Left colon (tissue), 2 donors: ENCODE measurements around the gene RMDN3. TPM values are rescaled to one million over a fixed set of nuclear protein-coding genes. Genes with fewer than 3 reads are reported as not detected.

ENCODE experiments used
- ATAC-seq: fragments of 200-7000 bp; cut with Tn5 transposase; one replicate; pipeline ENCODE4 v1.9.1; 2020; ENCODE audit warnings: mild to moderate bottlenecking, moderate library complexity
- DNase-seq, 2 donors: peaks; one replicate each; pipeline ENCODE4 v3.0.0-alpha.2; 2020
- intact Hi-C, 2 donors: fragments of 100-400 bp; cut with DNase I in 1 of 2; cut with micrococcal nuclease in 1 of 2; formaldehyde crosslinking; loops; one replicate each; pipeline versions ENCODE4 v1.11.2 to v1.14.0; 2022; cut with DNase I, micrococcal nuclease
- long read RNA-seq: library from polyadenylated mRNA; unstranded; transcript quantifications from one replicate; pipeline ENCODE4 v2.0.0, GENCODE V29; 2021
- total RNA-seq, 2 donors: library from RNA; stranded (reverse); fragmentation: NEBNext Ultra II Directional; extraction: Animal tissue kit (Norgen Biotek cat#: 25700); gene quantifications; one replicate each; pipeline ENCODE4 v1.2.1, GENCODE V29; 2021
- donor health status: DM: no; HTN: no; CAD: no.
- donor health status: DM: yes; HTN: yes; CAD: no.

RMDN3 gene
- total RNA-seq, result 10 to 100 TPM; 32.4 to 40.2 TPM
- long read RNA-seq, transcript RMDN3-202 (13 exons, 2,251 nt), result major isoform, 59 of 93 reads
- long read RNA-seq, transcript RMDN3-201 (12 exons, 3,138 nt), result minor isoform, 5 of 93 reads
- long read RNA-seq, partial matches to known transcripts, result 7 of 93 reads
- long read RNA-seq, other reads (novel, unspliced or antisense), result 22 of 93 reads

- intact Hi-C loops, result no loop called here
- DNase-seq (peak; percentile 89 to 95), ATAC-seq (peak; percentile 97)
Observed at GRCh38 chr15:40754883-40755811, at the start of gene RMDN3. Gene RMDN3, minus strand, starts transcription at chr15:40755254. Its CDS starts 471 bp downstream, at chr15:40754783.

GRCh38 chr15:40803688-40804087 is 48.6 kb upstream of the RMDN3 start:
- ATAC-seq (no peak), DNase-seq (no peak)
- intact Hi-C loops, result no loop called here

- no peak for ATAC-seq
- intact Hi-C loops, result no loop called here
- DNase-seq, result no peak
Observed at GRCh38 chr15:40803076-40803475, 48.0 kb upstream of the RMDN3 start.

GRCh38 chr15:40799523-40799922 is 44.5 kb upstream of the RMDN3 start:
- intact Hi-C loops, result no loop called here
- DNase-seq (no peak), ATAC-seq (no peak)

- no peak for ATAC-seq
- intact Hi-C loops, result no loop called here
- DNase-seq, result no peak
Observed at GRCh38 chr15:40796512-40796911, 41.5 kb upstream of the RMDN3 start.

- no peak for DNase-seq
- ATAC-seq, result no peak
- intact Hi-C loops, result no loop called here
Observed at GRCh38 chr15:40796041-40796440, 41.0 kb upstream of the RMDN3 start.

GRCh38 chr15:40793216-40793989 is 38.3 kb upstream of the RMDN3 start:
- intact Hi-C loops, result no loop called here
- DNase-seq (peak; percentile 82 to 87), ATAC-seq (peak; percentile 88)

GRCh38 chr15:40792394-40792793 is 37.3 kb upstream of the RMDN3 start:
- DNase-seq (no peak), ATAC-seq (peak; percentile 20)
- intact Hi-C loops, result no loop called here

- no peak for ATAC-seq
- no peak for DNase-seq
- intact Hi-C loops, result no loop called here
Observed at GRCh38 chr15:40790718-40791117, 35.7 kb upstream of the RMDN3 start.

- no peak for ATAC-seq
- intact Hi-C loops, result no loop called here
- DNase-seq, result no peak
Observed at GRCh38 chr15:40789999-40790398, 34.9 kb upstream of the RMDN3 start.

- DNase-seq, result no peak
- intact Hi-C loops, result no loop called here
- ATAC-seq, result no peak
Observed at GRCh38 chr15:40789119-40789518, 34.1 kb upstream of the RMDN3 start.

- intact Hi-C loops, result no loop called here
- ATAC-seq (peak; percentile 30), DNase-seq (peak in 1 of 2 donors; percentile 29)
Observed at GRCh38 chr15:40787991-40788390, 32.9 kb upstream of the RMDN3 start.

GRCh38 chr15:40787344-40787841 is 32.3 kb upstream of the RMDN3 start:
- intact Hi-C loops, result no loop called here
- ATAC-seq (peak; percentile 78), DNase-seq (peak; percentile 72 to 77)

GRCh38 chr15:40785814-40786213 is 30.8 kb upstream of the RMDN3 start:
- intact Hi-C loops, result no loop called here
- ATAC-seq (no peak), DNase-seq (no peak)

GRCh38 chr15:40785164-40785563 is 30.1 kb upstream of the RMDN3 start:
- DNase-seq, result no peak

GRCh38 chr15:40782609-40783227 is 27.7 kb upstream of the RMDN3 start:
- intact Hi-C loops, result no loop called here
- ATAC-seq (peak; percentile 83), DNase-seq (peak; percentile 74 to 89)

More at GRCh38 chr15:40785164-40785563, 30.1 kb upstream of the RMDN3 start:
- no peak for ATAC-seq
- intact Hi-C loops, result no loop called here

- DNase-seq, result no peak
- peak; percentile 48 for ATAC-seq
- intact Hi-C loops, result no loop called here
Observed at GRCh38 chr15:40776537-40777141, 21.6 kb upstream of the RMDN3 start.

- DNase-seq (no peak), ATAC-seq (no peak)
- intact Hi-C loops, result no loop called here
Observed at GRCh38 chr15:40775740-40776536, 20.9 kb upstream of the RMDN3 start.
